Naive thymus-derived CD4-positive, alpha-beta T cell (primary cell): Measurements from ENCODE around the gene NOL9. TPM values are rescaled to one million over a fixed set of nuclear protein-coding genes. Genes with fewer than 3 reads are reported as not detected.

Experiments used
- ATAC-seq: fragments of 150-1000 bp; cut with Tn5 transposase; 2 replicates; pipeline ENCODE4 v1.10.0; 2021; ENCODE audit warnings: mild to moderate bottlenecking, moderate library complexity
- CTCF ChIA-PET: fragments of 350-600 bp; sonication (Branson Sonifier 250); formaldehyde crosslinking; loops from one replicate; lab custom pipeline; 2021; ENCODE audit warnings: antibody characterized with exemption; lab: Charles Lee
- POLR2A ChIA-PET: fragments of 350-600 bp; sonication (Branson Sonifier 250); formaldehyde crosslinking; loops from one replicate; lab custom pipeline; 2021; ENCODE audit warnings: antibody characterized with exemption, inconsistent platforms; lab: Charles Lee
- DNase-seq, 9 donors: peaks; one replicate each; pipeline versions ENCODE4 v3.0.0 to v3.0.0-alpha.2; 2020 to 2022; ENCODE audit warnings: mixed read lengths in 1 of 9
- H3K27ac ChIP-seq: one replicate; pipeline ENCODE4 v1.7.0; 2013; ENCODE audit warnings: mild to moderate bottlenecking, low read depth, low read length, moderate library complexity
- H3K27me3 ChIP-seq, 2 donors: one replicate each; pipeline ENCODE4 v1.7.0; 2013; ENCODE audit warnings: low read length in 2 of 2, mild to moderate bottlenecking in 2 of 2, moderate library complexity in 2 of 2; ENCODE audit not compliant: control insufficient read depth in 2 of 2, insufficient read depth in 2 of 2
- H3K36me3 ChIP-seq, 3 experiments: 1 replicate in 2 of 3; 2 replicates in 1 of 3; pipeline ENCODE4 v1.7.0; 2013; ENCODE audit warnings: low read length in 3 of 3, mild to moderate bottlenecking in 3 of 3, moderate library complexity in 1 of 3; ENCODE audit not compliant: insufficient read depth in 3 of 3, control insufficient read depth in 2 of 3
- H3K4me1 ChIP-seq, 2 donors: one replicate each; pipeline ENCODE4 v1.7.0; 2013; ENCODE audit warnings: low read length in 2 of 2, mild to moderate bottlenecking in 2 of 2, moderate library complexity in 1 of 2; ENCODE audit not compliant: control insufficient read depth in 2 of 2, insufficient read depth in 2 of 2
- H3K4me3 ChIP-seq: 2 replicates; pipeline ENCODE4 v1.7.0; 2013; ENCODE audit warnings: mild to moderate bottlenecking, low read length
- H3K9me3 ChIP-seq, 3 experiments: 1 replicate in 2 of 3; 2 replicates in 1 of 3; pipeline ENCODE4 v1.7.0; 2013; ENCODE audit warnings: low read length in 3 of 3; ENCODE audit not compliant: control insufficient read depth in 2 of 3
- H3K27ac Mint-ChIP-seq, 9 donors: one replicate each; pipeline ENCODE4 v1.8.0; 2020 to 2022; ENCODE audit warnings: mixed read lengths in 9 of 9, mild to moderate bottlenecking in 8 of 9, moderate library complexity in 5 of 9, inconsistent platforms in 2 of 9
- H3K27me3 Mint-ChIP-seq, 5 donors: one replicate each; pipeline ENCODE4 v1.8.0; 2021 to 2022; ENCODE audit warnings: mixed read lengths in 5 of 5, mild to moderate bottlenecking in 1 of 5
- H3K36me3 Mint-ChIP-seq, 5 donors: one replicate each; pipeline ENCODE4 v1.8.0; 2020 to 2022; ENCODE audit warnings: mixed read lengths in 5 of 5, mild to moderate bottlenecking in 3 of 5, inconsistent platforms in 1 of 5
- H3K4me1 Mint-ChIP-seq, 7 donors: one replicate each; pipeline ENCODE4 v1.8.0; 2020 to 2022; ENCODE audit warnings: mixed read lengths in 7 of 7, mild to moderate bottlenecking in 3 of 7, inconsistent platforms in 1 of 7
- H3K4me3 Mint-ChIP-seq, 10 donors: one replicate each; pipeline ENCODE4 v1.8.0; 2020 to 2022; ENCODE audit warnings: mild to moderate bottlenecking in 10 of 10, mixed read lengths in 10 of 10, moderate library complexity in 6 of 10, inconsistent platforms in 2 of 10
- H3K9me3 Mint-ChIP-seq, 11 donors: one replicate each; pipeline ENCODE4 v1.8.0; 2020 to 2022; ENCODE audit warnings: mixed read lengths in 11 of 11, mild to moderate bottlenecking in 4 of 11, inconsistent platforms in 1 of 11, moderate library complexity in 1 of 11
- intact Hi-C, 2 donors: fragments of 100-400 bp; cut with micrococcal nuclease; formaldehyde crosslinking; loops; one replicate each; pipeline ENCODE4 v1.15.1; 2023
- polyA plus RNA-seq, 2 donors: library from polyadenylated mRNA; unstranded; fragments of 300-500 nt; fragmentation: Illumina TruSeq; gene quantifications; one replicate each; pipeline ENCODE4 v1.2.3, GENCODE V29; 2021
- total RNA-seq, 6 experiments: library from RNA in 5 of 6; stranded (reverse) in 5 of 6; gene quantifications; 1 replicate in 5 of 6; 2 replicates in 1 of 6; pipeline ENCODE4 v1.2.3 and lab custom pipeline; 2021 to 2026

NOL9 gene
- total and polyA plus RNA-seq, 7 experiments from 2014 or later: 13.4 to 80.6 (median 57.4) TPM

- ATAC-seq (no peak), DNase-seq (no peak)
- H3K27ac ChIP-seq: no peak overlapping the region
- H3K9me3 ChIP-seq: no peaks in the 10 kb centered on the region
- Mint-ChIP-seq H3K27me3 (peaks cover 0 to 8% (median 4%) of the 10 kb centered on the region in 5 donors), H3K4me1 (peaks cover 0 to 3% (median 0%) of the 10 kb centered on the region in 7 donors), H3K4me3 (no peak overlapping the region), H3K36me3 (no peaks in the 10 kb centered on the region), H3K27ac (no peak overlapping the region), H3K9me3 (no peaks in the 10 kb centered on the region)
- H3K27me3 ChIP-seq: no peaks in the 10 kb centered on the region
- no peak overlapping the region for H3K4me3 ChIP-seq
- ChIA-PET POLR2A (no interaction called here), CTCF (interaction anchor here (0.7 kb wide), 1 partner anchor 180 kb away, joined by 3 read pairs; no protein-coding TSS in a partner anchor)
- intact Hi-C loops: no loop called here
- H3K4me1 ChIP-seq: no peaks in the 10 kb centered on the region
- H3K36me3 ChIP-seq: no peaks in the 10 kb centered on the region
Observed at GRCh38 chr1:6503884-6504602, 50.3 kb downstream of the NOL9 start.

- Mint-ChIP-seq H3K27me3 (peaks cover 0 to 22% (median 4%) of the 10 kb centered on the region in 5 donors), H3K27ac (no peak overlapping the region), H3K36me3 (no peaks in the 10 kb centered on the region), H3K4me1 (peaks cover 0 to 15% (median 8%) of the 10 kb centered on the region in 7 donors), H3K9me3 (no peaks in the 10 kb centered on the region), H3K4me3 (no peak overlapping the region)
- Histone ChIP-seq H3K9me3 (no peaks in the 10 kb centered on the region), H3K4me3 (no peak overlapping the region), H3K27ac (no peak overlapping the region), H3K36me3 (no peaks in the 10 kb centered on the region), H3K4me1 (peaks cover 4 to 8% of the 10 kb centered on the region in 2 donors), H3K27me3 (no peaks in the 10 kb centered on the region)
- POLR2A ChIA-PET: interaction anchor here (1.3 kb wide), 1 partner anchor 54 kb away, joined by 3 read pairs; no protein-coding TSS in a partner anchor
- DNase-seq (no peak), ATAC-seq (no peak)
- intact Hi-C loops: no loop called here
- CTCF ChIA-PET: interaction anchor here (0.8 kb wide), 1 partner anchor 34 kb away, joined by 4 read pairs; no protein-coding TSS in a partner anchor
Observed at GRCh38 chr1:6502000-6502891, 52.1 kb downstream of the NOL9 start.

GRCh38 chr1:6501279-6501813, 53.0 kb downstream of the NOL9 start:
- CTCF ChIA-PET: interaction anchor here (0.8 kb wide), 1 partner anchor 35 kb away, joined by 4 read pairs; no protein-coding TSS in a partner anchor

GRCh38 chr1:6500544-6501278, 53.6 kb downstream of the NOL9 start:
- H3K27ac Mint-ChIP-seq: peak overlapping the region in 1 of 9 donors; percentile 51
- POLR2A ChIA-PET: interaction anchor here (1.3 to 1.6 kb wide), 2 partner anchors 55 to 80 kb away, joined by 3 to 6 read pairs; no protein-coding TSS in a partner anchor

More at GRCh38 chr1:6501279-6501813, 53.0 kb downstream of the NOL9 start:
- H3K4me3 Mint-ChIP-seq: peak overlapping the region in 1 of 10 donors; percentile 3
- Histone ChIP-seq H3K27me3 (no peaks in the 10 kb centered on the region), H3K9me3 (no peaks in the 10 kb centered on the region), H3K27ac (no peak overlapping the region), H3K36me3 (no peaks in the 10 kb centered on the region), H3K4me3 (no peak overlapping the region), H3K4me1 (peaks cover 4 to 14% of the 10 kb centered on the region in 2 donors)
- intact Hi-C loops: no loop called here
- H3K27me3 Mint-ChIP-seq: peaks cover 0 to 26% (median 4%) of the 10 kb centered on the region in 5 donors
- H3K36me3 Mint-ChIP-seq: no peaks in the 10 kb centered on the region
- H3K27ac Mint-ChIP-seq: peak overlapping the region in 2 of 9 donors; percentile 31 to 51
- H3K4me1 Mint-ChIP-seq: peaks cover 3 to 19% (median 9%) of the 10 kb centered on the region in 7 donors
- H3K9me3 Mint-ChIP-seq: no peaks in the 10 kb centered on the region
- ATAC-seq: no peak
- POLR2A ChIA-PET: interaction anchor here (1.3 kb wide), 1 partner anchor 55 kb away, joined by 3 read pairs; no protein-coding TSS in a partner anchor
- no peak for DNase-seq

GRCh38 chr1:6499296-6499695, 55.0 kb downstream of the NOL9 start:
- peak overlapping the region in 3 of 9 donors; percentile 28 to 59 (median 51) for H3K27ac Mint-ChIP-seq
- peaks cover 0 to 36% (median 4%) of the 10 kb centered on the region in 5 donors for H3K27me3 Mint-ChIP-seq
- peaks cover 9 to 35% (median 22%) of the 10 kb centered on the region in 7 donors for H3K4me1 Mint-ChIP-seq
- ATAC-seq (no peak), DNase-seq (no peak)
- Histone ChIP-seq H3K9me3 (no peaks in the 10 kb centered on the region), H3K36me3 (no peaks in the 10 kb centered on the region), H3K4me1 (peaks cover 4 to 24% of the 10 kb centered on the region in 2 donors), H3K27me3 (no peaks in the 10 kb centered on the region), H3K4me3 (no peak overlapping the region), H3K27ac (no peak overlapping the region)
- ChIA-PET CTCF (interaction anchor here (1.0 kb wide), 1 partner anchor 55 kb away, joined by 6 read pairs; the partner anchor contains the start of genes NOL9 and TAS1R1), POLR2A (interaction anchor here (0.9 to 2.7 kb wide), 6 partner anchors 9 to 82 kb away, joined by 3 to 12 read pairs (median 6); partner anchors contain the start of genes NOL9 and TAS1R1)
- intact Hi-C loops: no loop called here
- H3K36me3 Mint-ChIP-seq: no peaks in the 10 kb centered on the region
- H3K9me3 Mint-ChIP-seq: no peaks in the 10 kb centered on the region
- peak overlapping the region in 8 of 10 donors; percentile 27 to 77 (median 38) for H3K4me3 Mint-ChIP-seq

More at GRCh38 chr1:6500544-6501278, 53.6 kb downstream of the NOL9 start:
- Mint-ChIP-seq H3K27me3 (peaks cover 0 to 33% (median 4%) of the 10 kb centered on the region in 5 donors), H3K4me3 (no peak overlapping the region), H3K4me1 (peaks cover 7 to 25% (median 13%) of the 10 kb centered on the region in 7 donors), H3K9me3 (no peaks in the 10 kb centered on the region), H3K36me3 (no peaks in the 10 kb centered on the region)
- Histone ChIP-seq H3K27me3 (no peaks in the 10 kb centered on the region), H3K9me3 (no peaks in the 10 kb centered on the region), H3K27ac (no peak overlapping the region), H3K36me3 (no peaks in the 10 kb centered on the region), H3K4me3 (no peak overlapping the region), H3K4me1 (peaks cover 4 to 20% of the 10 kb centered on the region in 2 donors)
- CTCF ChIA-PET: interaction anchor here (0.5 kb wide), 1 partner anchor 52 kb away, joined by 3 read pairs; no protein-coding TSS in a partner anchor
- no peak for ATAC-seq
- DNase-seq: no peak
- intact Hi-C loops: no loop called here
